Measurements from ENCODE around the gene IFIH1. TPM values are rescaled to one million over a fixed set of nuclear protein-coding genes. Genes with fewer than 3 reads are reported as not detected.

Gene IFIH1
- polyA plus RNA-seq, 1 of the 3 experiments (the other 2 are of a cell fraction): 1.0 TPM

DNA sequence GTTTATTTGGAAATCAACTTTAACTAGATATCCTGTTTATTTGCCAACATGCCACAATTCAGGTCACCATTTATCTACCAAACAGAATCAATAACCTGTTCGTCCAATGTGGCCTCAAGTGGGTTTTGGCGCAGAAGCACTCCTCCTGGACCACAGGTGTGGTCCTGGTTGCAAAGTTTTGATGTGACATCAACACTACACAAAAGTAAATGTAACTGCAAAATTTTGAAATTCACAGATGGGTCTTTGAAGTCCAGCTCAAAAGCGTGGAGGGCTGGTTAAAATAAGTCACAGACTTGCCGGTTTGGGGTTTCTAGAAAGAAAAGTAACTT is 25.0 kb upstream of the IFIH1 start (continued):
- TF ChIP-seq RAD21 (IDR thresholded peaks at IDR 0.05; ENCODE audit: low read length): no peak

DNA sequence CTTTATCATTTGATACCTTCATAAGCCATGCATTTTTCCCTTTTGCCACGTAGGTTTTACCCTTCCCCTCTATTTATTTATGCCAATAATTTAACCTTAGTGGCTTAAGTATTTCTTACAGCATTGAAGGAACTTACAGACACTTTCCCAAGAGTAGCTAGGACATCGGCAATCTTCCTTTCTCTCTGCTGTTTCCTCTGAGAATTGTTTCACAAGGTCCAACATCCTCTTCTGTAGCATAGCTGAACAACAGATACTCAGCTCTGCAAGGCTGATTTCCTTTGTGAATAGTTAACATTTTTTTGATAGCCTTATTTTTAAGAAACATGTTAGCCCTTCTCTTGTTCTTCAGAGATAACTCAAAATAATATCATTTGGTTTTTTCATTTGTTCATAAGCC is 24.4 kb upstream of the IFIH1 start:
- no peak for DNase-seq
- H4K20me1 ChIP-seq (ENCODE audit: insufficient read depth): no peaks in the 10 kb centered on the region
- ChIA-PET CTCF (interaction anchor here (0.9 to 1.5 kb wide), 2 partner anchors 8 to 42 kb away, joined by 3 to 7 read pairs; no protein-coding TSS in a partner anchor), POLR2A (no interaction called here)
- no peak overlapping the region for H3K9ac ChIP-seq
- H3K9me3 ChIP-seq: no peaks in the 10 kb centered on the region
- TF ChIP-seq SIN3A (IDR thresholded peaks at IDR 0.05; ENCODE audit: borderline replicate concordance, low read depth, low read length): no peak
- TF ChIP-seq ELF1 (IDR thresholded peaks at IDR 0.05): no peak
- TF ChIP-seq, protein P1, sequence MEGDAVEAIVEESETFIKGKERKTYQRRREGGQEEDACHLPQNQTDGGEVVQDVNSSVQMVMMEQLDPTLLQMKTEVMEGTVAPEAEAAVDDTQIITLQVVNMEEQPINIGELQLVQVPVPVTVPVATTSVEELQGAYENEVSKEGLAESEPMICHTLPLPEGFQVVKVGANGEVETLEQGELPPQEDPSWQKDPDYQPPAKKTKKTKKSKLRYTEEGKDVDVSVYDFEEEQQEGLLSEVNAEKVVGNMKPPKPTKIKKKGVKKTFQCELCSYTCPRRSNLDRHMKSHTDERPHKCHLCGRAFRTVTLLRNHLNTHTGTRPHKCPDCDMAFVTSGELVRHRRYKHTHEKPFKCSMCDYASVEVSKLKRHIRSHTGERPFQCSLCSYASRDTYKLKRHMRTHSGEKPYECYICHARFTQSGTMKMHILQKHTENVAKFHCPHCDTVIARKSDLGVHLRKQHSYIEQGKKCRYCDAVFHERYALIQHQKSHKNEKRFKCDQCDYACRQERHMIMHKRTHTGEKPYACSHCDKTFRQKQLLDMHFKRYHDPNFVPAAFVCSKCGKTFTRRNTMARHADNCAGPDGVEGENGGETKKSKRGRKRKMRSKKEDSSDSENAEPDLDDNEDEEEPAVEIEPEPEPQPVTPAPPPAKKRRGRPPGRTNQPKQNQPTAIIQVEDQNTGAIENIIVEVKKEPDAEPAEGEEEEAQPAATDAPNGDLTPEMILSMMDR (IDR thresholded peaks at IDR 0.05): no peak
- TF ChIP-seq, protein P2, sequence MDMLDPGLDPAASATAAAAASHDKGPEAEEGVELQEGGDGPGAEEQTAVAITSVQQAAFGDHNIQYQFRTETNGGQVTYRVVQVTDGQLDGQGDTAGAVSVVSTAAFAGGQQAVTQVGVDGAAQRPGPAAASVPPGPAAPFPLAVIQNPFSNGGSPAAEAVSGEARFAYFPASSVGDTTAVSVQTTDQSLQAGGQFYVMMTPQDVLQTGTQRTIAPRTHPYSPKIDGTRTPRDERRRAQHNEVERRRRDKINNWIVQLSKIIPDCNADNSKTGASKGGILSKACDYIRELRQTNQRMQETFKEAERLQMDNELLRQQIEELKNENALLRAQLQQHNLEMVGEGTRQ (IDR thresholded peaks at IDR 0.05; ENCODE audit: borderline replicate concordance, low read depth, low read length): no peak
- no peak for TF ChIP-seq RAD21 (IDR thresholded peaks at IDR 0.05; ENCODE audit: low read length)
- no peak for TF ChIP-seq MEF2A (IDR thresholded peaks at IDR 0.05; ENCODE audit: borderline replicate concordance, low read depth)
- no peak for TF ChIP-seq TCF12 (IDR thresholded peaks at IDR 0.05)
- no peak for TF ChIP-seq GABPA (IDR thresholded peaks at IDR 0.05; ENCODE audit: low read depth)
- no peak for TF ChIP-seq POLR2AphosphoS5 (IDR thresholded peaks at IDR 0.05; ENCODE audit: low read depth, low read length)
- TF ChIP-seq EZH2phosphoT487 (IDR thresholded peaks at IDR 0.05; ENCODE audit: borderline replicate concordance, low read depth): no peak
- TF ChIP-seq EP300 (IDR thresholded peaks at IDR 0.05; ENCODE audit: borderline replicate concordance in 1 of 2, low read depth in 1 of 2, low read length in 1 of 2): no peak
- no peak for TF ChIP-seq FOXM1 (IDR thresholded peaks at IDR 0.05; ENCODE audit: low read depth)
- TF ChIP-seq YY1 (IDR thresholded peaks at IDR 0.05; ENCODE audit: low read depth): no peak
- no peak for TF ChIP-seq SMC3 (IDR thresholded peaks at IDR 0.05; ENCODE audit: low read depth, low read length)
- TF ChIP-seq, protein P3, sequence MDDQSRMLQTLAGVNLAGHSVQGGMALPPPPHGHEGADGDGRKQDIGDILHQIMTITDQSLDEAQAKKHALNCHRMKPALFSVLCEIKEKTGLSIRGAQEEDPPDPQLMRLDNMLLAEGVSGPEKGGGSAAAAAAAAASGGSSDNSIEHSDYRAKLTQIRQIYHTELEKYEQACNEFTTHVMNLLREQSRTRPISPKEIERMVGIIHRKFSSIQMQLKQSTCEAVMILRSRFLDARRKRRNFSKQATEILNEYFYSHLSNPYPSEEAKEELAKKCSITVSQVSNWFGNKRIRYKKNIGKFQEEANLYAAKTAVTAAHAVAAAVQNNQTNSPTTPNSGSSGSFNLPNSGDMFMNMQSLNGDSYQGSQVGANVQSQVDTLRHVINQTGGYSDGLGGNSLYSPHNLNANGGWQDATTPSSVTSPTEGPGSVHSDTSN (IDR thresholded peaks at IDR 0.05): no peak
- TF ChIP-seq FOXJ3 (CRISPR knock-in tag; IDR thresholded peaks at IDR 0.05): no peak
- no peak for TF ChIP-seq RFX5 (IDR thresholded peaks at IDR 0.05; ENCODE audit: low read length)
- TF ChIP-seq NRF1 (IDR thresholded peaks at IDR 0.05; ENCODE audit: low read depth, low read length): no peak
- TF ChIP-seq FOSL2 (IDR thresholded peaks at IDR 0.05; ENCODE audit: borderline replicate concordance, low read depth): no peak
- TF ChIP-seq, protein P4, sequence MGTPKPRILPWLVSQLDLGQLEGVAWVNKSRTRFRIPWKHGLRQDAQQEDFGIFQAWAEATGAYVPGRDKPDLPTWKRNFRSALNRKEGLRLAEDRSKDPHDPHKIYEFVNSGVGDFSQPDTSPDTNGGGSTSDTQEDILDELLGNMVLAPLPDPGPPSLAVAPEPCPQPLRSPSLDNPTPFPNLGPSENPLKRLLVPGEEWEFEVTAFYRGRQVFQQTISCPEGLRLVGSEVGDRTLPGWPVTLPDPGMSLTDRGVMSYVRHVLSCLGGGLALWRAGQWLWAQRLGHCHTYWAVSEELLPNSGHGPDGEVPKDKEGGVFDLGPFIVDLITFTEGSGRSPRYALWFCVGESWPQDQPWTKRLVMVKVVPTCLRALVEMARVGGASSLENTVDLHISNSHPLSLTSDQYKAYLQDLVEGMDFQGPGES (IDR thresholded peaks at IDR 0.05; ENCODE audit: low read depth, low read length): no peak
- peaks cover 0 to 4% of the 10 kb centered on the region in 2 experiments; a peak in 2 of 4 replicates for H3K4me1 ChIP-seq (ENCODE audit: control insufficient read depth in 1 of 2, insufficient read depth in 2 of 2, low read depth in 1 of 2, low read length in 1 of 2)
- H3K79me2 ChIP-seq (ENCODE audit: insufficient read depth): peaks cover 12% of the 10 kb centered on the region
- H3F3A ChIP-seq (replicated peaks; ENCODE audit: insufficient read depth): no peaks in the 10 kb centered on the region
- H3K4me3 ChIP-seq (ENCODE audit: low read depth in 2 of 2, low read length in 1 of 2): no peak overlapping the region
- H3K4me2 ChIP-seq: 0 out of 2 replicates have a peak overlapping the region, but pooled peaks have one; percentile 80
- peak overlapping the region; percentile 99; the same call in 1 of the 2 replicates for H2AFZ ChIP-seq (ENCODE audit: low read depth)
- no peak overlapping the region for H3K27ac ChIP-seq (ENCODE audit: low read depth in 2 of 2, low read length in 1 of 2)
- no peaks in the 10 kb centered on the region for H3K27me3 ChIP-seq (ENCODE audit: insufficient read depth)
- peaks cover 0 to 2% of the 10 kb centered on the region in 2 experiments for H3K36me3 ChIP-seq (replicated peaks in 1 of 2; ENCODE audit: control insufficient read depth in 1 of 2, insufficient read depth in 2 of 2, low read length in 1 of 2)
- no peaks in the 10 kb centered on the region for H3K9me2 ChIP-seq
- 69% methylated on average over 2 of the region's 2 CpGs for WGBS (ENCODE audit: low lambda C conversion rate)

Measured in SK-N-SH (cell line).